Tibial nerve (tissue), 4 donors: ENCODE results near the gene CDC25A.
A peak's percentile ranks its signal among the peaks of the same experiment; 100 is the strongest.

Source experiments
- CTCF ChIP-seq, 5 experiments: fragments of 200-600 bp in 3 of 5; fragments of 450-650 bp in 2 of 5; sonication (generic) in 3 of 5; IDR thresholded peaks; one replicate each; pipeline ENCODE4 v1.5.1; 2016 to 2019; ENCODE audit warnings: antibody characterized with exemption in 5 of 5, mild to moderate bottlenecking in 3 of 5, moderate library complexity in 2 of 5
- EP300 ChIP-seq, 2 donors: sonication (generic); formaldehyde crosslinking; IDR thresholded peaks; one replicate each; pipeline ENCODE4 v1.6.1; 2017; ENCODE audit warnings: antibody characterized with exemption in 2 of 2, mild to moderate bottlenecking in 1 of 2

DNA sequence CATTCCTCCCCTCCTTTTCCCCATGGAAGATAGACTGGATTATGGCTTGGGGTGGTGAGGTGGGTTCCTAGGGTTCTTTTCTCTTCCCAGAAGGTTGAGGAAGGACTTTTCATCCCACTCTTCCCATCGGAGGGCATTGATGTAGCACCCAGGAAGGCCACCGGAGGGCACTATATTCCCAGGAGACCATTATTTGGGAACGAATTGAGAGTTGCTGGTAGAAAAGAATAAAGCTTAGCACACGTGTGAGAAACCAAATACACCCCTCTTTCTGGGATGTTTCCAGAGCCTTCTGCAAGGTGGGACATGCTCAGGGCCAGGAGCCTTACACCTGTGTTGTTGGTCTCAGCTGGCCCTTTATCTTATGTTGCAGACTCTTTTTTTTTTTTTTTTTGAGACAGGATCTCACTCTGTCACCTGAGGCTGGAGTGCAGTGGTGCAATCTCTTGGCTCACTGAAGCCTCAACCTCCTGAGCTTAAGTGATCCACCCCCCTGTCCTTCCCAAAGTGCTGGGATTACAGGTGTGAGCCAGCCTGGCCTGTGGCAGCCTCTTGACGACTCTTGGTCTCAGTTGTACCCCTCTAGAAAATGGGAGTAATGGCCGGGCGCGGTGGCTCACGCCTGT lies 6.3 kb upstream of the CDC25A start:
- TF ChIP-seq CTCF (IDR thresholded peaks at IDR 0.05) (peak; percentile 59 to 70 (median 68)), EP300 (IDR thresholded peaks at IDR 0.05) (no peak)
